GM10266 (cell line): ENCODE measurements around the gene VSIG10.

Experiments used
- DNase-seq: peaks from one replicate; pipeline ENCODE4 v3.0.0; 2012; ENCODE audit errors: extremely low spot score
- CTCF ChIP-seq: IDR thresholded peaks from 2 replicates; pipeline ENCODE4 v1.5.1; 2012; ENCODE audit warnings: mild to moderate bottlenecking, low read depth; ENCODE audit not compliant: control insufficient read depth, insufficient read depth; ENCODE audit errors: missing control alignments

Gene VSIG10

DNA sequence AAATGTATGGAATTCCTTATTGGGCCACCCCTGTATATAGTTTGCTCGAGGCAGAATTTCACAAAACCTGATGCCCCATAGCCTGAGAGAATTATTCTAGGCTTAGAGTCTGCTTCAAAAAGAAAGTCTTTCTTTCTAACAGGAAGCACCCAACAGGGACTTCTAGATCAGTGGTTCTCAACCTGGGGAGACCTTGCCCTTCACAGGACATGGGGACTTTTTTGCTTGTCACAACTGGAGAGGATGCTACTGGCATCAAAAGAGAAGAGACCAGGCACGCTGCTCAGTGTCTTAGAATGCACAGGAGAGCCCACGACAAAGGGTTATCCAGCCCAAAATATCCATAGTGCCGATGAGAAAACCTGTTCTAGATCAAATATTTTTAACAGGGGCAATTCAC is 61.7 kb downstream of the VSIG10 start:
- DNase-seq = no peak
- TF ChIP-seq CTCF = no peak

DNA sequence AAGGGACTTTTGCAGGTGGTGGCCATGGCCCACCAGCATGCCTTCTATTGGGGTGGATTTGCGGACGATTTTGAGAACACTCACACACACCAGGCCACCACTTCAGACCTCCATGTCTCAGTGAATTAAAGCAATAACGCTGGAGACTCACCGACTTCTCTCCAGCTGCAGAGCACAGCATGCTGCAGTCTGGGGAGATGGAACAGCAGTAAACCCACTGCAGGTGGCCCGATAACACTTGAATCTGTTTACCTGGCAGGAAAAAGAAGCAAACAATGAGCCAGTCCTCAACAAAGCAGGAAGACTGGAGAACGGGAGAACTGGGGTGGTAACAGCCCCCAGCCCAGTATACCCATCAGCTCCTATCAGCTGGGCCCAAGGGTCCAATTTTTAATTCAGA is 65.7 kb downstream of the VSIG10 start:
- no peak for TF ChIP-seq CTCF

GRCh38 chr12:118036672-118037411 is 67.0 kb downstream of the VSIG10 start:
- DNase-seq = no peak
- no peak for TF ChIP-seq CTCF

More for the DNA sequence above, 65.7 kb downstream of the VSIG10 start:
- DNase-seq = no peak

DNA sequence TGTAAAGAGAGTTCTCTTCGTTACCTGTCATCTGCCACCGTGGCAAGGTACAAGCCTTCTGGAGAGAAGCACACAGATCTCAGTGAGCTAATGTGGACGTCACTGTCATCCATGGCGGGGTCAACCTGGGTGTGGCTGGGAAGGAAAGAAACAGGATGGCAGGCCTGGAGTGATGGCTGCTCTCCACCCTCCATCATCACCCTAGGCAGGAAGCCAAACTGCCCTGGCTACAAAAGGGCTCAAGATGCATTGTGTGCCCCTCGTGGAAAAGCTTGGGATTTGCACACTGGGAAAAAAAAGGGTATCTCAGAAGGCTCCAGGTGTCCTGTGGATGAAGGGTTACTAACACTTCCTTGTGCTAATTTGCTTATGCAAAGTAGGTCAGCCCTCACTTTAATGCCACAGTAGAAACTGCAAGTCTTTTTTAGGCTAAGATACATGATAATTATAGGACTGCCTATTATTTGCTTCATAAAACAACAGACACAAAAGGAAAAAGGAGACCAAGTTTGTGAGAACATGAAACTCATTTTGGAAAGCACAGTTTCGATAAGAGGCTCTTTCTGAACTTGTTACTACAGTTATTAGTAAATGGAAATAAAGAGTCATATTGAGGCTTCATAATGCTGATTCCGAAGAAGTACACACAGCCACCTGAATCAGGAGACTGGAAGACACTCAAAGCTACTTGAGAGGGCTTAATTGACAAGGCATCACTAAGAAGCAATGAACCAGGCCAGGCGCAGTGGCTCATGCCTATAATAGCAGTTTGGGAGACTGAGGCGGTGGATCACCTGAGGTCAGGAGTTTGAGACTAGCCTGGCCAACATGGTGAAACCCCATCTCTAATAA is 68.4 kb downstream of the VSIG10 start:
- DNase-seq = peak; percentile 65
- no peak for TF ChIP-seq CTCF

DNA sequence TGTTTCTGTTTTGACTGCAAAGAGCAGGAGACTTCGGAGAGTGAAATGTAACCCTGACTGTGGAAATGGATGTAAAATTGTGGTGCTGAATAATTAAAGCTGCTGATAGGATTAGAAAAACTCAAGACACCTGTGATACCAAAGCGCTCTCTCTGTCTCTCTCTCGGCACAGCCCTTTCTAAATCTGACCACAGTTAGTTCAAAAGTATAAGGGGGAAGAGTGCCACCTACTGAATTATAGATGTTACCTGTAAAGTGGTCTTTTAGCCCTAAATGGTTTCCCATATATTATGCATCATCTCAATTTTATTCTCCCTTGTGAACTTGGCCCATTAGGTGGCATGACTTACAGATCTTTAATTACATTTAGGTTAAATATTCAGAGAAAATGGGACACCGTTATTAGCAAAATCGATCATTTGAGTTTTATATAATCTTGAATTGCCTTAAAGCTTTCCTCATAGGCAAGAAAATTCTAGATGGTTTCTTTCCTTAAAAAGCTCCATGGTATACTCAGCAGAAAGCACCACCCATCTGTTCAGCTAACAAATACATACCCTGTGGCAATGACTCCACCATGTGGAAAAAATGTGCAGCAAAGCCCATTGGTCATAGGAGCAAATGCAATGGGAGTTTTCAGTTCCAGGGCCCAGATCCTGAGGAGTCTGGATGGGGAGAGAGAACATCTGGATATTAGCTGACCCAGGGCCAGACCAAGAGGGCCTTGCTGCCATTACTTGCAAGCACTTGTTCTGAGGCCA is 69.2 kb downstream of the VSIG10 start:
- TF ChIP-seq CTCF = peak; percentile 7
- no peak for DNase-seq

DNA sequence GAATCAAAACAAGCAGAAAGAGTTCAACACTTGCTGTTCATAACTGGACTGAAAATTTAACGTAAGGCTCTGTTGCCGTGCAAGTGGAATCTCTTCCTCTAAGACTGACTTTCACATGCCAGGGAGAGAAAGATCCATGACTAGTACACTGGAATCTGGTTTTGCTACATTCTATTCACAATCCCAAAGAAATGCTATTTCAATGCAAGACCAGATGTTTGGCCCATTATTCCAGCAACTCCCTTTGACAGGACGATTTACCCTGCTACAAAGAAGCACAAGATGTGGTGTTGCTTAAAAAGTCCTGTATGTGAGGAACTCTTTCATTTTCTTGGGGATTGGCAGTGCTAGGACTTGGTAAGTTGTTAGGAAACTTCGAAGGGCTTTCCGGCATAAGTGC is 69.9 kb downstream of the VSIG10 start:
- DNase-seq = no peak
- no peak for TF ChIP-seq CTCF
